GM21526 (cell line): ENCODE data around the gene PCDHA5.
"Not testable (repeated sequence)": the region's sequence is repeated elsewhere in the genome, so short reads cannot be mapped to it uniquely, and the experiment has no call there.

Experiments used
- ATAC-seq: cut with Tn5 transposase; IDR thresholded peaks from one replicate; pipeline ENCODE4 v1.9.1; 2021; ENCODE audit warnings: moderate library complexity; ENCODE audit not compliant: unreplicated experiment, low FRiP score

The PCDHA5 gene

GRCh38 chr5:140822969-140823368 is 1.6 kb downstream of the PCDHA5 start:
- ATAC-seq, result not testable (repeated sequence)

- ATAC-seq, result no peak
These were observed 2.1 kb downstream of the PCDHA5 start for GRCh38 chr5:140823475-140823874.

GRCh38 chr5:140827704-140828361 is 6.4 kb downstream of the PCDHA5 start, which contains the start of gene PCDHA6:
PCDHA6 (plus strand) TSS chr5:140827960; CDS start chr5:140828092, 132 bp downstream.
- no peak for ATAC-seq

- no peak for ATAC-seq
These were observed 6.9 kb downstream of the PCDHA5 start for GRCh38 chr5:140828362-140828737.

- ATAC-seq, result not testable (repeated sequence)
These were observed 8.4 kb downstream of the PCDHA5 start for GRCh38 chr5:140829511-140830501.

- ATAC-seq, result no peak
These were observed 12.6 kb downstream of the PCDHA5 start, which contains the start of gene PCDHA7 for GRCh38 chr5:140833993-140834392. PCDHA7 (plus strand) TSS chr5:140834269; CDS start chr5:140834384, 115 bp downstream.

GRCh38 chr5:140834439-140835008 is 13.1 kb downstream of the PCDHA5 start:
- ATAC-seq, result not testable (repeated sequence)

GRCh38 chr5:140835622-140836510 is 14.5 kb downstream of the PCDHA5 start:
- no peak for ATAC-seq

- ATAC-seq, result no peak
These were observed 19.9 kb downstream of the PCDHA5 start, which contains the start of gene PCDHA8 for GRCh38 chr5:140840978-140841962. PCDHA8 (plus strand) TSS chr5:140841187; CDS start chr5:140841322, 135 bp downstream.

GRCh38 chr5:140842798-140843733 is 21.7 kb downstream of the PCDHA5 start:
- no peak for ATAC-seq

GRCh38 chr5:140848139-140849102 is 27.0 kb downstream of the PCDHA5 start, which contains the start of gene PCDHA9:
PCDHA9 (plus strand) TSS chr5:140848382; CDS start chr5:140848496, 114 bp downstream.
- not testable (repeated sequence) for ATAC-seq

- not testable (repeated sequence) for ATAC-seq
These were observed 28.6 kb downstream of the PCDHA5 start for GRCh38 chr5:140849831-140850634.

- no peak for ATAC-seq
These were observed 34.6 kb downstream of the PCDHA5 start, which contains the start of gene PCDHA10 for GRCh38 chr5:140855772-140856674. PCDHA10 (plus strand) TSS chr5:140855897; CDS start chr5:140856049, 152 bp downstream.
